Stimulated activated CD4-positive, alpha-beta T cell treated with anti-CD3 and anti-CD28 coated beads, Interleukin-12 subunit alpha, Interleukin-12 subunit beta, amount 100 ng/mL, for 48 hours (primary cell): ENCODE data around the gene BACH2.
"Not testable (repeated sequence)": the region's sequence is repeated elsewhere in the genome, so short reads cannot be mapped to it uniquely, and the experiment has no call there.

Source experiments
- DNase-seq, 3 donors: peaks; one replicate each; pipeline ENCODE4 v3.0.0-alpha.2; 2020; ENCODE audit warnings: low read depth in 2 of 3, low spot score in 1 of 3

The BACH2 gene

GRCh38 chr6:90131614-90132423, 164.8 kb downstream of the BACH2 start:
- no peak for DNase-seq

GRCh38 chr6:90131125-90131524, 165.5 kb downstream of the BACH2 start:
- DNase-seq, result no peak

GRCh38 chr6:90128687-90129086, 168.0 kb downstream of the BACH2 start:
- not testable (repeated sequence) for DNase-seq

GRCh38 chr6:90127595-90127994, 169.0 kb downstream of the BACH2 start:
- DNase-seq, result no peak

- no peak for DNase-seq
These were observed 169.8 kb downstream of the BACH2 start for GRCh38 chr6:90126839-90127238.

GRCh38 chr6:90126181-90126580, 170.5 kb downstream of the BACH2 start:
- DNase-seq, result no peak

- no peak for DNase-seq
These were observed 171.7 kb downstream of the BACH2 start for GRCh38 chr6:90124874-90125510.

- peak in 2 of 3 donors; percentile 32 to 41 for DNase-seq
These were observed 172.8 kb downstream of the BACH2 start for GRCh38 chr6:90123831-90124230.

GRCh38 chr6:90121982-90122381, 174.7 kb downstream of the BACH2 start:
- DNase-seq, result peak in 1 of 3 donors; percentile 43

GRCh38 chr6:90120327-90120726, 176.3 kb downstream of the BACH2 start:
- no peak for DNase-seq

GRCh38 chr6:90119618-90120017, 177.0 kb downstream of the BACH2 start:
- DNase-seq, result no peak

GRCh38 chr6:90118581-90118980, 178.1 kb downstream of the BACH2 start:
- no peak for DNase-seq

- no peak for DNase-seq
These were observed 178.6 kb downstream of the BACH2 start for GRCh38 chr6:90118069-90118468.

- DNase-seq, result not testable (repeated sequence)
These were observed 180.5 kb downstream of the BACH2 start for GRCh38 chr6:90116126-90116525.

GRCh38 chr6:90113389-90113788, 183.3 kb downstream of the BACH2 start:
- DNase-seq, result no peak

- DNase-seq, result no peak
These were observed 185.3 kb downstream of the BACH2 start for GRCh38 chr6:90111387-90111786.

GRCh38 chr6:90110971-90111370, 185.7 kb downstream of the BACH2 start:
- peak; percentile 40 to 58 (median 41) for DNase-seq

- DNase-seq, result no peak
These were observed 187.5 kb downstream of the BACH2 start for GRCh38 chr6:90109141-90109540.

GRCh38 chr6:90107771-90108282, 188.8 kb downstream of the BACH2 start:
- peak in 1 of 3 donors; percentile 34 for DNase-seq

GRCh38 chr6:90107371-90107770, 189.3 kb downstream of the BACH2 start:
- no peak for DNase-seq

GRCh38 chr6:90106449-90106848, 190.2 kb downstream of the BACH2 start:
- no peak for DNase-seq

GRCh38 chr6:90105506-90106170, 191.0 kb downstream of the BACH2 start:
- DNase-seq, result no peak
